ENCODE results near the gene CCDC112. TPM values are rescaled to one million over a fixed set of nuclear protein-coding genes. Genes with fewer than 3 reads are reported as not detected.
A peak's percentile ranks its signal among the peaks of the same experiment; 100 is the strongest.

Gene CCDC112
- total and polyA plus RNA-seq, 9 of the 15 experiments (the other 6 are each of a cell fraction or from before 2014, with no cell fraction given): 3.3 to 15.3 (median 7.4) TPM

- TF ChIP-seq HES1 (IDR thresholded peaks at IDR 0.05; ENCODE audit: low read depth) (no peak), GTF2E2 (tag; IDR thresholded peaks at IDR 0.05) (peak; percentile 92), USF2 (CRISPR knock-in tag; IDR thresholded peaks at IDR 0.05) (no peak), TRIM24 (IDR thresholded peaks at IDR 0.05) (peak in 1 of 2 experiments; percentile 60; a peak in 2 of 4 replicates), NCOR1 (IDR thresholded peaks at IDR 0.05) (0 out of 2 replicates have a peak, but pooled peaks have one; percentile 24), ZNF449 (CRISPR knock-in tag; IDR thresholded peaks at IDR 0.05) (no peak), CHAMP1 (IDR thresholded peaks at IDR 0.05) (0 out of 2 replicates have a peak, but pooled peaks have one; percentile 18), KHSRP (IDR thresholded peaks at IDR 0.05) (no peak), PHF21A (IDR thresholded peaks at IDR 0.05; ENCODE audit: borderline replicate concordance, low read depth) (0 out of 2 replicates have a peak, but pooled peaks have one; percentile 17), TAF7 (tag; IDR thresholded peaks at IDR 0.05) (peak; percentile 92), U2AF2 (optimal IDR thresholded peaks at IDR 0.05; ENCODE audit: low read depth, low read length) (no peak), RHOXF2B (CRISPR knock-in tag; conservative IDR thresholded peaks at IDR 0.05) (no peak), ZHX1 (conservative IDR thresholded peaks at IDR 0.05; ENCODE audit: low read length) (no peak), ETV1 (tag; conservative IDR thresholded peaks at IDR 0.05; ENCODE audit: low read depth) (peak; percentile 78), FOXK2 (conservative IDR thresholded peaks at IDR 0.05 in 1 of 2, IDR thresholded peaks at IDR 0.05 in 1 of 2; ENCODE audit: low read depth in 2 of 2) (peak; percentile 89 to 95), ZNF696 (CRISPR knock-in tag; conservative IDR thresholded peaks at IDR 0.05) (no peak), ZBTB2 (IDR thresholded peaks at IDR 0.05) (no peak), MCM5 (IDR thresholded peaks at IDR 0.05; ENCODE audit: low read depth) (no peak)
These were observed 34.0 kb downstream of the CCDC112 start, which contains the start of gene PGGT1B (continued) for GRCh38 chr5:115262321-115263077.

All from K562 (cell line).